GM21723 (cell line): ENCODE results near the gene BCL11A.

Experiments used
- ATAC-seq: cut with Tn5 transposase; IDR thresholded peaks from one replicate; pipeline ENCODE4 v1.9.1; 2021; ENCODE audit warnings: mild to moderate bottlenecking, moderate library complexity; ENCODE audit not compliant: unreplicated experiment

The BCL11A gene

GRCh38 chr2:60548311-60548710, 5.1 kb downstream of the BCL11A start:
- ATAC-seq = no peak

GRCh38 chr2:60547841-60548240, 5.6 kb downstream of the BCL11A start:
- no peak for ATAC-seq

- no peak for ATAC-seq
These were observed 6.6 kb downstream of the BCL11A start for GRCh38 chr2:60546756-60547420.

GRCh38 chr2:60544954-60545560, 8.4 kb downstream of the BCL11A start:
- peak; percentile 28 for ATAC-seq

- ATAC-seq = no peak
These were observed 9.4 kb downstream of the BCL11A start for GRCh38 chr2:60544062-60544461.

- ATAC-seq = no peak
These were observed 12.3 kb downstream of the BCL11A start for GRCh38 chr2:60541056-60541651.

- no peak for ATAC-seq
These were observed 13.4 kb downstream of the BCL11A start for GRCh38 chr2:60540074-60540473.

GRCh38 chr2:60539140-60539539, 14.3 kb downstream of the BCL11A start:
- ATAC-seq = no peak

- ATAC-seq = no peak
These were observed 15.4 kb downstream of the BCL11A start for GRCh38 chr2:60538101-60538500.

- no peak for ATAC-seq
These were observed 16.7 kb downstream of the BCL11A start for GRCh38 chr2:60536746-60537145.

GRCh38 chr2:60535685-60536312, 17.7 kb downstream of the BCL11A start:
- peak; percentile 74 for ATAC-seq

GRCh38 chr2:60534892-60535684, 18.4 kb downstream of the BCL11A start:
- ATAC-seq = no peak

- ATAC-seq = no peak
These were observed 19.3 kb downstream of the BCL11A start for GRCh38 chr2:60534052-60534685.

- no peak for ATAC-seq
These were observed 20.1 kb downstream of the BCL11A start for GRCh38 chr2:60533101-60534051.

GRCh38 chr2:60532421-60532820, 21.0 kb downstream of the BCL11A start:
- no peak for ATAC-seq

- ATAC-seq = no peak
These were observed 21.7 kb downstream of the BCL11A start for GRCh38 chr2:60531701-60532133.

- ATAC-seq = peak; percentile 55
These were observed 22.7 kb downstream of the BCL11A start for GRCh38 chr2:60530660-60531281.

- no peak for ATAC-seq
These were observed 23.4 kb downstream of the BCL11A start for GRCh38 chr2:60529785-60530627.
